HUES6 (cell line): ENCODE measurements around the gene DRAXIN.

ENCODE experiments used
- H3K27ac ChIP-seq: 2 replicates; pipeline ENCODE4 v1.7.0; 2013; ENCODE audit warnings: low read depth, mild to moderate bottlenecking, low read length, inconsistent platforms
- H3K27me3 ChIP-seq: 2 replicates; pipeline ENCODE4 v1.6.1; 2013; ENCODE audit warnings: low read length; ENCODE audit not compliant: control insufficient read depth, insufficient read depth
- H3K36me3 ChIP-seq: 2 replicates; pipeline ENCODE4 v1.6.1; 2013; ENCODE audit warnings: low read length; ENCODE audit not compliant: control insufficient read depth, insufficient read depth
- H3K4me1 ChIP-seq: 2 replicates; pipeline ENCODE4 v1.6.1; 2013; ENCODE audit warnings: low read length; ENCODE audit not compliant: control insufficient read depth, insufficient read depth
- H3K4me3 ChIP-seq: 2 replicates; pipeline ENCODE4 v1.5.1; 2013; ENCODE audit warnings: low read depth, low read length
- H3K9ac ChIP-seq: one replicate; pipeline ENCODE4 v1.6.1; 2013; ENCODE audit warnings: mild to moderate bottlenecking, low read length
- H3K9me3 ChIP-seq: 2 replicates; pipeline ENCODE4 v1.6.1; 2013; ENCODE audit warnings: low read depth, low read length; ENCODE audit not compliant: control insufficient read depth, insufficient read depth

DRAXIN gene

DNA sequence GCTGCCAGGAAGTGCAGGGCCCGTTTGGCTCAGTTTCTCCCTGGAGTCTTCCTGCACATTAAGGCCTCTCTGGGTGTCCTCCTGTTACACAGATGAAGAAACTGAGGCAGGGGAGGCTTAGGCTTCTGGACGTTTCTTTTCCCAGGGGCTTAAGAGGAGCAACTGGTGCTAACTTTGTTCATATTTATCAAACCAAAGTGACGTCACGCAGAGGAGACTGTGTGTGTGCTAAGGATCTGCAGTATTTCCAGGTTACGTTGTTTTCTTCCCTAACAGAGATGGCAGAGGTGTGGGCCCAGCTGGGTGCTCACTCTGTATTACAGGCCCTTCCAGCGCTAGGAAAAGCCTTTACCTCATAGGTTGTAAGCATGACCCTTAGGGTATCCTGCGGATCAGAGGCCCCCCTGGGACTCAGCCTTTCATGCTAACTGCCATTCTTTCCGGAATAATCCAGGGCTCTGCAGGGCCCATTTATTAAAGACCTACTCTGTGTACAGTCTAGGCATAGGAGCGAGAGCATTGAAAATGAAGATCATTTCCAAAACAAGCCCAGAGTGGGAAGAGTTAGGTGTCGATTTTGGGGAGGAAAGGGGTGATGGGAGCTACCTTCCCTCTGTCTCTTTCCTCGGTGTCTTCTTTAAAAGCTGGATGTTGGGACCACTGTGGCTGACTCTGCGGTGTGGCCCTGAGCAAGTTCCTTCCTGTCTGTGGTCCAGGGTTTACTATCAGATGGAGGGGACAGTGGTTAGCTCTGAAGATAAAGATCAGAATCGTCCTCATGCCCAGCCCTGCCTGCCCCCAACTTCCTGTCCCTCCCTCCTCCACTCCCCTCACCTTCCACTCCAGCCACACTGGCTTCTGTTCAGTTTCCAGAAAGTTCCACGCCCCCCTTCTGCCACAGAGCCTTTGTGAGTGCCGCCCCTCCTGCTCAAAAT lies 49.0 kb downstream of the DRAXIN start:
- Histone ChIP-seq H3K4me3 (no peak overlapping the region), H3K27ac (no peak overlapping the region), H3K9ac (no peak overlapping the region), H3K36me3 (peaks cover 2% of the 10 kb centered on the region), H3K27me3 (no peaks in the 10 kb centered on the region), H3K9me3 (no peaks in the 10 kb centered on the region), H3K4me1 (peaks cover 18% of the 10 kb centered on the region)

DNA sequence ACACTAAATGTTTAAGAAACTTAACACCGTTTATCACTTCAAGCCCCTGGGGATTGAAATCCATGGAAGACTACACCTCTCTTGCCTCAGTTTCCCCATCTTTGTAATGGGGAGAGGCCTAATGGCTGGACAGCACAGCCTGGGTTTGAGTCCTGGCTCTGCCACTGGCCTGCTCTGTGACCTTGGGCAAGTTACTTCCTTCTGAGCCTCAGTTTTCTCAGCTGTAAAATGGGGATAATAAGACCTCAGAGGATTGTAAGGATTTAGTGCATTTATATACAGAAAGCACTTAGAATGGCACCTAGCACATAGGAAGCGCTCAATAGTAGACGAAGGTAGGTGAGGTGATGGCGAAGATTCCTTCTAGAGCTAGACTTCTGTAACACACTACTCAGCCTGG lies 50.0 kb downstream of the DRAXIN start:
- no peak overlapping the region for H3K4me3 ChIP-seq
- H3K27me3 ChIP-seq: no peaks in the 10 kb centered on the region
- no peak overlapping the region for H3K27ac ChIP-seq
- H3K9me3 ChIP-seq: no peaks in the 10 kb centered on the region
- H3K4me1 ChIP-seq: peaks cover 15% of the 10 kb centered on the region
- H3K36me3 ChIP-seq: peaks cover 11% of the 10 kb centered on the region
- H3K9ac ChIP-seq: no peak overlapping the region

DNA sequence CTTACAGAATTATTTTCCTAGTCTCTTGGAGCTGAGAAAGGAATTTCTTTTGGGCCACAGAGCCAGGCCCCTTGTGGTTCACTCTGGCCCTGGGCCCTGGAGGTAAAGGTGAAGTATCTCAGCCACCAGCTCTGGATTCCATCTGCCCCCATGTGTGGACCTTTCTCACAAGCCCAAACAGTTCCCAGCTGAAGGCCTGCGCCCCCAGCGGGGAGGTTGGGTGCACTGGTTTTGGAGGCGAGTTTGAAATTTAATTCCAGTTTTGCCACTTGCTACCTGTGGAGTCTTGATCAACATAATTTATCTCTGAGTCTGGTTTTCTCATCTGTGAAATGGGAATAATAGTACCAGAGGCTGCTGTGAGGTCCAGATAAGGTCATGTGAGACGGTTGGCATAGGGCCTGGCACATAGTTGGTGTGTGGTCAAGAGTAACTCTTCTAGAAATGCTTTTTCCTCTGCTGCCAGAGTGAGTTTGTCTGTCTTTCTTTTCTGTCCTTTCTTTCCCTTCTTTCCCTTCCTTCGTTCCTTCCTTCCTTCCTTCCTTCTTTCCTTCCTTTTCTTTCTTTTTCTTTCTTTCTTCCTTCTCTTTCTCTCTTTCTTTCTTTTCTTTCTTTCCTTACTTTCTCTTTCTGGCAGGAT lies 50.5 kb downstream of the DRAXIN start:
- H3K36me3 ChIP-seq: peaks cover 14% of the 10 kb centered on the region
- H3K4me1 ChIP-seq: peaks cover 12% of the 10 kb centered on the region
- H3K27me3 ChIP-seq: no peaks in the 10 kb centered on the region
- H3K27ac ChIP-seq: no peak overlapping the region
- H3K9me3 ChIP-seq: no peaks in the 10 kb centered on the region
- H3K4me3 ChIP-seq: no peak overlapping the region
- H3K9ac ChIP-seq: no peak overlapping the region

DNA sequence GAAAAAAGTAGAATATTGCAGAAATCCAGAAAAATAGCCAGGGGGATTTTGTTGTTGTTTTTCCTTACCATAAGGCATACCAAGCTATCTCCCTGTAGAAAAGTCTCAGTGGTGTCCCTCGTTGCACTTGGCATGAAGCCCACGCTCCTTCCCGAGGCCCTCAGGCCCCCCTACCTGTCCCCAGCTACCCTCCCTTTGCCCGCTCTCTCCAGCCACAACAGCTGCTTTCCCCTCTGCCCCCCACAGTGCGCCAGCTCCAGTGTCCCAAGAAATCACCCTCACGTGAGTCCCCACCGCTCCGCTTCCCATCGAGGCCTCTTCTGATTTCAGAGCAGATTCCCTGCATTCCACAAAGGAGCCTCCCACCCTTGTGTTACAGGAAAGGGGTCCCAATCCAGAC lies 52.8 kb downstream of the DRAXIN start:
- peaks cover 5% of the 10 kb centered on the region; the same call in 1 of the 2 replicates for H3K4me1 ChIP-seq
- no peaks in the 10 kb centered on the region for H3K9me3 ChIP-seq
- no peak overlapping the region for H3K9ac ChIP-seq
- H3K27me3 ChIP-seq: no peaks in the 10 kb centered on the region
- peaks cover 27% of the 10 kb centered on the region for H3K36me3 ChIP-seq
- H3K4me3 ChIP-seq: no peak overlapping the region
- no peak overlapping the region for H3K27ac ChIP-seq

DNA sequence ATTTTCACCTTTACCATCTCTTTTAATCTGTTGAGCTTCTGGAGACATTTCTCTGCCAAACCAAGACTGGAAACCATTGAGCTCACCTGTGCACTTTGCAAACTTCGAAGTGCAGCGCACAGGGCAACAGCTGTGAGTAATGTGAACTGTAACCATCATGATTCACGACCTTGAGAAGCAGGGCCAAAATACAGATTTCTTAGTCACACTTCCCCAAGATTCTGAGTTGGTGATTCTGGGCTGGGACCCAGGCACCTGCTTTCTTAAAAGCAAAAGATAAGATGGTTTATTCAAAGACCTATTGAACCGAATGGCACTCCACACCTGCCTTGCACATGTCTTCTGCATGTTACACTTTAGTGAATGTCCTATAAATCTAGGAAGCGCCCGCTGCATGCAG lies 54.6 kb downstream of the DRAXIN start:
- H3K4me3 ChIP-seq: no peak overlapping the region
- H3K9ac ChIP-seq: no peak overlapping the region
- no peak overlapping the region for H3K27ac ChIP-seq
- peaks cover 45% of the 10 kb centered on the region for H3K36me3 ChIP-seq
- H3K4me1 ChIP-seq: no peaks in the 10 kb centered on the region
- H3K9me3 ChIP-seq: no peaks in the 10 kb centered on the region
- no peaks in the 10 kb centered on the region for H3K27me3 ChIP-seq

DNA sequence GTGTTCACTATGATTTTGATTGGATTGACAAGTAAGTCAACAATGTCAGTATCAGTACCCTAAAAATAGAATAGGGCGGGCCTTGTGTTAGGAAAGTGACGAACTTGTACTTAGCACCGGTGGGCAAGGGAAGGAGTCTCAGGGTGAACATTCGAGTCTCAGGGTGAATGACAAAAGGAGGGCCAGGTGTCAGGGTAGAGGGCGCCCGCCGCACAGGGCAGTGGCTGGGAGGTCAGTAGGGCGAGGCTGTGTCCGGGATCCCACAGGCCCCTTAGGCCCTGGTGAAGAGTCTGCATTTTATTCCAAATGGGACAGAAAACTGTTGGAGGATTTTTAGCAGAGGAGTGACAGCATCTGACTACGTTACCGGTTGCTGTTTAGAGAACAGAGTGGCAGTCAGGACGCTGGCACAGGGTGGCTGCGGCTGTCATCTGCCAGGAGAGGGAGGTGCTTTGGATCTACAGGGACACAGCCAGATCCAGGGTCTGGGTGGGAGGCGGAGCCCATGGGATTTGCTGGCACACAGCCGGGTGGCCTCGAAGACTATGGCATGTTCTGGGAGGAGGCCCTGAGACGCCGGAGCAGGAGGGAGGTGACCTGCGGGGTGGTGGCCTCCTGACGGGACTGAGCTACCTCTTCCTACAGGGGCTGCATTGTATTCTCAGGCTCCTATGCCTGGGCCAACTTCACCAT lies 55.4 kb downstream of the DRAXIN start:
- Histone ChIP-seq H3K4me1 (no peaks in the 10 kb centered on the region), H3K36me3 (peaks cover 46% of the 10 kb centered on the region), H3K9ac (no peak overlapping the region), H3K27ac (no peak overlapping the region), H3K27me3 (no peaks in the 10 kb centered on the region), H3K9me3 (no peaks in the 10 kb centered on the region), H3K4me3 (no peak overlapping the region)

DNA sequence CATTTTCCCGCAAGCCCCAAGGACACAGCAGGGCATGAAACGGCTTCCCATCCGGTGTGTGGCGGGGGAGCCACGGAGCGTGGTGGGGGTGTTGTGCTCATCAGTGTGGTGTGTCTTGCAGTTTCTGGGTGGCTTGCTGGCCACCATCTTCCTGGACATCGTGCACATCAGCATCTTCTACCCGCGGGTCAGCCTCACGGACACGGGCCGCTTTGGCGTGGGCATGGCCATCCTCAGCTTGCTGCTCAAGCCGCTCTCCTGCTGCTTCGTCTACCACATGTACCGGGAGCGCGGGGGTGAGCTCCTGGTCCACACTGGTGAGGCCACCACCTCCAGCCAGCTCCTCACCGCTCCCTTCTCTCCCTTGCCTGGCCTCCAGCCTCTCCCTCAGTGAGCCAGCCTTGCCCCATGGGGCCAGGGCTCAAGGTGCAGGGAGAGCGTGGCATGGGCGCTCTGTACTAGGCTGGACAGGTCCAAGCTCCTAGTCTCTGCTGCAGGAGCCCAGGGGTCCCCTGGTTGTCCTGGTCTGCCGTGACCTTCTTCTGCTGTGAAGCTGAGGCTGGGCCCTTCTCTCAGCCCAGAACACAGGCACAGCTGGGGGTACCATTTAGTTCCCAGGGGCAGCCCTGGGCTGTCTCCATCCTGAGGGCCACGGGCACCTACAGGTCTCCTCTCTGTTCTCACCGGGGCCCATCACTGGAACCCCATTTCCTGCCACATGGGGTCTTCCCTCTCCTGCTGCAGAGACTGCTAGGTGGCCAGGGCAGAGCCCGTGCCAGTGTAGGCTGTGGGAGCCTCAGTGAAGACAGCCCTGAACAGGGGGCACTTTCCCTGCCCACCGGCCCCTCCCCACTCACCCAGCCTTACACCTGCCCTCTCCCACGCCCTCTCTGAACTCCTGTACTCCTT lies 57.0 kb downstream of the DRAXIN start:
- Histone ChIP-seq H3K4me1 (peaks cover 10% of the 10 kb centered on the region), H3K27ac (no peak overlapping the region), H3K27me3 (no peaks in the 10 kb centered on the region), H3K4me3 (no peak overlapping the region), H3K9ac (no peak overlapping the region), H3K36me3 (peaks cover 46% of the 10 kb centered on the region), H3K9me3 (no peaks in the 10 kb centered on the region)

DNA sequence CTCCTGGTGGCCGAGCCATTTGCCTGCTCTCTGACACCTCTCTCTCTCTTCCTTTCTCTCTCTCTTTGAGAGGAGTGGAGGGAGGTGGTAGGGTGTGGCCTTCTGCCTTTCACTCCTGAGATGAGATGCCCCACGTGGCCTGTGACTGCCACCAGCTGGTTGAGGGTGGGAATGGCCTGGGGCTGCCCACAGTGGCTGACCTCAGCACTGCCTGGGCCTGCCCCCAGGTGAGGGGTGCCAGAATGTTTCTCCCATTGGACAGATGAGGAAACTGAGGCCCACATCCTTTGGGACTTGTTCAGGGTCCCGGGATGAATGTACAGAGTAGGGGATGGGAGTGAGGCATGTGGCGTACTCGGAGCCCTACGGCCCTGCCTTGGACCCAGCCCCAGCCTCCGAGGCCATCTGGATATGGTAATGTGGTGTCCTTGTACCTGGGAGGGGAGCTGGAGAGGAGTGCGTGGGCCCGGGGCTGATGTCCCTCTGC lies 57.7 kb downstream of the DRAXIN start:
- no peak overlapping the region for H3K4me3 ChIP-seq
- H3K27me3 ChIP-seq: no peaks in the 10 kb centered on the region
- no peak overlapping the region for H3K27ac ChIP-seq
- H3K9me3 ChIP-seq: no peaks in the 10 kb centered on the region
- H3K9ac ChIP-seq: no peak overlapping the region
- H3K4me1 ChIP-seq: peaks cover 16% of the 10 kb centered on the region
- peaks cover 46% of the 10 kb centered on the region for H3K36me3 ChIP-seq

DNA sequence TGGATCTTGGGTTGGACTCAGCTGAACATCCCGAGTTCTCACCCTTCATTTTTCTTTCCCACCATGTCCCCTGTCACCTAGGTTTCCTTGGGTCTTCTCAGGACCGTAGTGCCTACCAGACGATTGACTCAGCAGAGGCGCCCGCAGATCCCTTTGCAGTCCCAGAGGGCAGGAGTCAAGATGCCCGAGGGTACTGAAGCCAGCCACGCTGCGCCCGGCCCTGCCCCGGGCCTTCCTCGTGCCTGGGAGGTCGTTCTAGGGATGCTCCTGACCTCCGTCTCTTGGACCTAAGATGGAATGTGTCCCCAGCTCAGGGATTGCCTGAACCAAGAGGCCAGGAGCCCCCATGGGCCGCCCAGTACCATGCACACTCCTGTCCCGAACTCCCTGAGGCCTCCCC lies 58.5 kb downstream of the DRAXIN start:
- no peak overlapping the region for H3K9ac ChIP-seq

DNA sequence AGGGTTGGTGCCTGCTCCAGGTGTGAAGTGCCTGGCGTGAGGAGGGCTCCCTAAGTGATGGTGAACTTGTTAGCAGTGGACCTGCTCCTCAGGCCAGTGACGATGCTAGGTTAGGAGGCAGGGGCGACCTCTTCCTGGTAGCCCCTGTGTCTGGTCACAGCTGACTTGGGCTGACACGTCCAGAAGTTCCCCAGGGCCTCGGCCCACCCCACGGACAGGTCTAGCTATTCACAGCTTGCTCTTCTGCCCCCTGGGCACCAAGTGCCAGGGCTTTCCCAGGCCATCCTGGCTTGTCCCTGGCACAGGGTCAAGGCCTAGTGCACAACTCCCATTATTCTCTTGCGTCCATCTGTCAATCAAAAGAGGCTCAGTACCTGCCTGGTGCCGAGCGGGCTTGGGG lies 59.6 kb downstream of the DRAXIN start:
- Histone ChIP-seq H3K9ac (no peak overlapping the region), H3K36me3 (peaks cover 39% of the 10 kb centered on the region), H3K4me3 (no peak overlapping the region), H3K27ac (no peak overlapping the region), H3K27me3 (no peaks in the 10 kb centered on the region), H3K4me1 (peaks cover 16% of the 10 kb centered on the region), H3K9me3 (no peaks in the 10 kb centered on the region)

More for the DNA sequence above, 58.5 kb downstream of the DRAXIN start:
- Histone ChIP-seq H3K27me3 (no peaks in the 10 kb centered on the region), H3K36me3 (peaks cover 46% of the 10 kb centered on the region), H3K4me1 (peaks cover 16% of the 10 kb centered on the region), H3K4me3 (no peak overlapping the region), H3K9me3 (no peaks in the 10 kb centered on the region), H3K27ac (no peak overlapping the region)
